ENCODE data around the gene ST3GAL3. TPM values are rescaled to one million over a fixed set of nuclear protein-coding genes. Genes with fewer than 3 reads are reported as not detected.
"Not testable (repeated sequence)": the region's sequence is repeated elsewhere in the genome, so short reads cannot be mapped to it uniquely, and the experiment has no call there.

Gene ST3GAL3
- polyA plus RNA-seq, 3 donors from 2014 or later = 0.08 to 8.1 (median 3.8) TPM

DNA sequence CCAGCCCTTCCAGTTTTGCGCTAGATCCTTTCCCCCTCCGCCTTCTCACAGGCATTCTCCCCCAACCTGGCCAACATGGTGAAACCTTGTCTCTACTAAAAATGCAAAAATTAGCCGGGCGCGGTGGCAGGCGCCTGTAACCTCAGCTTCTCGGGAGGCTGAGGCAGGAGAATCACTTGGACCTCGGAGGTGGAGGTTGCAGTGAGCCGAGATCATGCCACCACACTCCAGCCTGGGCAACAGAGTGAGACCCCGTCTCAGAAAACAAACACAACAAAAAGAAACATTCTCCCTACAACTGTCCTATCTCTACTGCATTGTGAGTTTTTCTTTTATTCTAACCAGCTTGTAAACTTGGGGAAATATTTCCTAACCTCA, 126.6 kb downstream of the ST3GAL3 start:
- H3K4me1 Mint-ChIP-seq; H3K27me3 Mint-ChIP-seq (ENCODE audit: low read depth in 3 of 3); H3K4me3 Mint-ChIP-seq; H3K27ac Mint-ChIP-seq; DNase-seq; H3K9me3 Mint-ChIP-seq: not testable (repeated sequence)
- peaks cover 7 to 15% (median 12%) of the 10 kb centered on the region in 3 donors for H3K36me3 Mint-ChIP-seq

GRCh38 chr1:43834280-43835081, 127.1 kb downstream of the ST3GAL3 start:
- peak overlapping the region in 1 of 6 donors; percentile 32 for H3K27ac Mint-ChIP-seq
- H3K27me3 Mint-ChIP-seq (ENCODE audit: low read depth in 3 of 3) = peaks cover 0 to 2% (median 0%) of the 10 kb centered on the region in 3 donors
- peaks cover 9 to 18% (median 9%) of the 10 kb centered on the region in 3 donors for H3K36me3 Mint-ChIP-seq
- no peaks in the 10 kb centered on the region for H3K9me3 Mint-ChIP-seq
- H3K4me1 Mint-ChIP-seq = peaks cover 0 to 8% of the 10 kb centered on the region in 2 donors
- no peak overlapping the region for H3K4me3 Mint-ChIP-seq
- no peak for DNase-seq

- Mint-ChIP-seq H3K4me3 (no peak overlapping the region), H3K27ac (peak overlapping the region in 1 of 6 donors; percentile 12), H3K36me3 (peaks cover 9 to 23% (median 13%) of the 10 kb centered on the region in 3 donors), H3K27me3 (ENCODE audit: low read depth in 3 of 3) (peaks cover 0 to 2% (median 0%) of the 10 kb centered on the region in 3 donors), H3K4me1 (peaks cover 1 to 8% of the 10 kb centered on the region in 2 donors), H3K9me3 (no peaks in the 10 kb centered on the region)
- DNase-seq = no peak
These were observed 128.0 kb downstream of the ST3GAL3 start for GRCh38 chr1:43835082-43836021.

- Mint-ChIP-seq H3K9me3 (no peaks in the 10 kb centered on the region), H3K36me3 (peaks cover 13 to 28% (median 18%) of the 10 kb centered on the region in 3 donors), H3K4me3 (no peak overlapping the region)
These were observed 129.1 kb downstream of the ST3GAL3 start for GRCh38 chr1:43836267-43836951.

DNA sequence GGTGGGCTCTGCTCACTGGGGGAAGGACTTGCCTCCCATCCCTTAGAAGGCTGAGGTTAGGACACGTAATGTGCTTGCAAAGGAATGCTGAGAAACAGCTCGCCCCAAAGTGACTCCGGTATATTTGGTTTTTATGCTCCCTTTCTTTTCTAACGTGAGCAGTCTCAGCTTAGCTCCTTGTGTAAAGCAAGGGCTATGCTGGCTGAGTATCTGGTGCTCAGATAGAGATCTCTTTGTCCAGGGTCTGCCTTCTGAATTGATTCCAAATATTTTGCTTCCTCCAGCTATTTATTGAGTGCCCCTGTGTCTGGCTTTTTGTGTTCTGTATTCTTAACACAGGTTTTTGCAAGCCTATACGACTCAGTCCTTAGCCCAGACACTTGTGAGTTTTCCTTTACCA, 131.7 kb downstream of the ST3GAL3 start:
- peaks cover 0 to 2% (median 0%) of the 10 kb centered on the region in 3 donors for H3K27me3 Mint-ChIP-seq (ENCODE audit: low read depth in 3 of 3)
- peaks cover 5 to 18% of the 10 kb centered on the region in 2 donors for H3K4me1 Mint-ChIP-seq
- H3K4me3 Mint-ChIP-seq = no peak overlapping the region
- no peak overlapping the region for H3K27ac Mint-ChIP-seq
- no peak for DNase-seq
- peaks cover 20 to 40% (median 33%) of the 10 kb centered on the region in 3 donors for H3K36me3 Mint-ChIP-seq
- H3K9me3 Mint-ChIP-seq = no peaks in the 10 kb centered on the region

More at GRCh38 chr1:43836267-43836951, 129.1 kb downstream of the ST3GAL3 start:
- Mint-ChIP-seq H3K27ac (no peak overlapping the region), H3K4me1 (peaks cover 5 to 18% of the 10 kb centered on the region in 2 donors), H3K27me3 (ENCODE audit: low read depth in 3 of 3) (peaks cover 0 to 2% (median 0%) of the 10 kb centered on the region in 3 donors)
- DNase-seq = peak in 1 of 3 donors; percentile 16

- peaks cover 20 to 33% (median 33%) of the 10 kb centered on the region in 3 donors for H3K36me3 Mint-ChIP-seq
- peak overlapping the region in 1 of 6 donors; percentile 10 for H3K27ac Mint-ChIP-seq
- peaks cover 5 to 11% of the 10 kb centered on the region in 2 donors for H3K4me1 Mint-ChIP-seq
- H3K27me3 Mint-ChIP-seq (ENCODE audit: low read depth in 3 of 3) = no peaks in the 10 kb centered on the region
- H3K9me3 Mint-ChIP-seq = no peaks in the 10 kb centered on the region
- no peak for DNase-seq
- H3K4me3 Mint-ChIP-seq = no peak overlapping the region
These were observed 134.2 kb downstream of the ST3GAL3 start for GRCh38 chr1:43841321-43842174.

- Mint-ChIP-seq H3K4me1 (peaks cover 5 to 11% of the 10 kb centered on the region in 2 donors), H3K27me3 (ENCODE audit: low read depth in 3 of 3) (no peaks in the 10 kb centered on the region), H3K9me3 (no peaks in the 10 kb centered on the region), H3K36me3 (peaks cover 20 to 33% (median 33%) of the 10 kb centered on the region in 3 donors), H3K4me3 (no peak overlapping the region), H3K27ac (no peak overlapping the region)
- no peak for DNase-seq
These were observed 134.8 kb downstream of the ST3GAL3 start for GRCh38 chr1:43842175-43842498.

GRCh38 chr1:43843684-43844083, 136.3 kb downstream of the ST3GAL3 start:
- DNase-seq = no peak
- no peak overlapping the region for H3K27ac Mint-ChIP-seq
- no peak overlapping the region for H3K4me3 Mint-ChIP-seq
- no peaks in the 10 kb centered on the region for H3K27me3 Mint-ChIP-seq (ENCODE audit: low read depth in 3 of 3)
- H3K4me1 Mint-ChIP-seq = peaks cover 5 to 11% of the 10 kb centered on the region in 2 donors
- peaks cover 17 to 28% (median 27%) of the 10 kb centered on the region in 3 donors for H3K36me3 Mint-ChIP-seq
- H3K9me3 Mint-ChIP-seq = no peaks in the 10 kb centered on the region

GRCh38 chr1:43844114-43844513, 136.8 kb downstream of the ST3GAL3 start:
- Mint-ChIP-seq H3K4me1 (peaks cover 5 to 11% of the 10 kb centered on the region in 2 donors), H3K27ac (no peak overlapping the region), H3K27me3 (ENCODE audit: low read depth in 3 of 3) (no peaks in the 10 kb centered on the region), H3K9me3 (no peaks in the 10 kb centered on the region), H3K4me3 (no peak overlapping the region), H3K36me3 (peaks cover 17 to 26% (median 25%) of the 10 kb centered on the region in 3 donors)
- no peak for DNase-seq

GRCh38 chr1:43847290-43847689, 140.0 kb downstream of the ST3GAL3 start:
- H3K9me3 Mint-ChIP-seq = no peaks in the 10 kb centered on the region
- peaks cover 5% of the 10 kb centered on the region in 2 donors for H3K4me1 Mint-ChIP-seq
- no peak overlapping the region for H3K4me3 Mint-ChIP-seq
- no peaks in the 10 kb centered on the region for H3K27me3 Mint-ChIP-seq (ENCODE audit: low read depth in 3 of 3)
- DNase-seq = no peak
- peaks cover under 1 to 13% (median 6%) of the 10 kb centered on the region in 3 donors for H3K36me3 Mint-ChIP-seq
- no peak overlapping the region for H3K27ac Mint-ChIP-seq

GRCh38 chr1:43847882-43848281, 140.5 kb downstream of the ST3GAL3 start:
- peaks cover 0 to 7% (median 2%) of the 10 kb centered on the region in 3 donors for H3K36me3 Mint-ChIP-seq
- no peaks in the 10 kb centered on the region for H3K9me3 Mint-ChIP-seq
- no peaks in the 10 kb centered on the region for H3K27me3 Mint-ChIP-seq (ENCODE audit: low read depth in 3 of 3)
- no peak overlapping the region for H3K4me3 Mint-ChIP-seq
- H3K4me1 Mint-ChIP-seq = peaks cover 11% of the 10 kb centered on the region in 2 donors
- no peak for DNase-seq
- no peak overlapping the region for H3K27ac Mint-ChIP-seq

GRCh38 chr1:43849670-43850069, 142.3 kb downstream of the ST3GAL3 start:
- peaks cover 0 to 2% (median 0%) of the 10 kb centered on the region in 3 donors for H3K27me3 Mint-ChIP-seq (ENCODE audit: low read depth in 3 of 3)
- H3K9me3 Mint-ChIP-seq = no peaks in the 10 kb centered on the region
- no peak overlapping the region for H3K27ac Mint-ChIP-seq
- no peaks in the 10 kb centered on the region for H3K36me3 Mint-ChIP-seq
- H3K4me1 Mint-ChIP-seq = peaks cover 29% of the 10 kb centered on the region in 2 donors
- no peak for DNase-seq
- H3K4me3 Mint-ChIP-seq = no peak overlapping the region

All from immature natural killer cell (primary cell).